ENCODE data around the gene KLK14. TPM values are rescaled to one million over a fixed set of nuclear protein-coding genes. Genes with fewer than 3 reads are reported as not detected.

KLK14 gene
- total RNA-seq, 3 donors from 2014 or later = 0.79 to 1.4 (median 1.2) TPM

Other genes with a start within 250 kb of the KLK14 start
- not detected for gene KLK15, start 249.3 kb downstream of the KLK14 start, total RNA-seq
- gene KLK3, start 228.0 kb downstream of the KLK14 start, total RNA-seq = not detected
- gene KLK2, start 209.4 kb downstream of the KLK14 start, total RNA-seq = not detected
- gene KLK4, start 171.5 kb downstream of the KLK14 start, total RNA-seq = not detected
- not detected for gene KLK5, start 129.8 kb downstream of the KLK14 start, total RNA-seq
- gene KLK6, start 113.3 kb downstream of the KLK14 start, total RNA-seq = not detected
- gene KLK7, start 99.0 kb downstream of the KLK14 start, total RNA-seq = not detected
- not detected for gene KLK8, start 81.3 kb downstream of the KLK14 start, total RNA-seq
- gene KLK10, start 63.2 kb downstream of the KLK14 start, total RNA-seq = not detected
- under 1 TPM in 1 of 3 donors, not detected in 2; 0.24 TPM for gene KLK11, start 56.3 kb downstream of the KLK14 start, total RNA-seq
- not detected for gene KLK12, start 47.9 kb downstream of the KLK14 start, total RNA-seq
- gene KLK13, start 17.8 kb downstream of the KLK14 start, total RNA-seq = not detected
- 10 to 100 TPM; 24.1 to 29.3 (median 27.7) TPM for gene CTU1, start 25.5 kb upstream of the KLK14 start, total RNA-seq
- under 1 TPM; 0.22 to 0.43 (median 0.37) TPM for gene SIGLEC9, start 42.0 kb upstream of the KLK14 start, total RNA-seq
- under 1 TPM in 1 of 3 donors, not detected in 2; 0.16 TPM for gene SIGLEC7, start 59.4 kb upstream of the KLK14 start, total RNA-seq
- under 1 TPM; 0.11 to 0.51 (median 0.11) TPM for gene CD33, start 142.2 kb upstream of the KLK14 start, total RNA-seq
- gene SIGLECL1, start 168.2 kb upstream of the KLK14 start, total RNA-seq = not detected
- under 1 TPM in 1 of 3 donors, not detected in 2; 0.08 TPM for gene IGLON5, start 228.8 kb upstream of the KLK14 start, total RNA-seq